Gastroesophageal sphincter (tissue), 3 donors: ENCODE results near the gene PUDP.

Experiments used
- EP300 ChIP-seq: sonication (generic); formaldehyde crosslinking; IDR thresholded peaks from one replicate; pipeline ENCODE4 v1.6.1; 2017; ENCODE audit warnings: antibody characterized with exemption, mild to moderate bottlenecking
- POLR2A ChIP-seq, 2 donors: fragments of 450-650 bp; IDR thresholded peaks; one replicate each; pipeline ENCODE4 v1.6.1; 2017; ENCODE audit warnings: antibody characterized with exemption in 2 of 2, mild to moderate bottlenecking in 2 of 2, moderate library complexity in 1 of 2
- POLR2AphosphoS5 ChIP-seq: sonication (generic); formaldehyde crosslinking; IDR thresholded peaks from one replicate; pipeline ENCODE4 v1.6.1; 2017; ENCODE audit warnings: antibody characterized with exemption
- TF ChIP-seq, protein P1 (sequence below), 4 experiments: fragments of 200-600 bp in 2 of 4; fragments of 450-650 bp in 2 of 4; sonication (generic) in 1 of 4; IDR thresholded peaks; one replicate each; pipeline ENCODE4 v1.5.1; 2017 to 2019; ENCODE audit warnings: antibody characterized with exemption in 4 of 4, mild to moderate bottlenecking in 2 of 4, moderate library complexity in 2 of 4

GRCh38 chrX:7147413-7147977, 458 bp downstream of the PUDP start, which contains the start of gene STS:
- TF ChIP-seq POLR2A (IDR thresholded peaks at IDR 0.05) (peak in 1 of 2 donors; percentile 43), EP300 (no peak), POLR2AphosphoS5 (no peak)
- TF ChIP-seq, protein P1, sequence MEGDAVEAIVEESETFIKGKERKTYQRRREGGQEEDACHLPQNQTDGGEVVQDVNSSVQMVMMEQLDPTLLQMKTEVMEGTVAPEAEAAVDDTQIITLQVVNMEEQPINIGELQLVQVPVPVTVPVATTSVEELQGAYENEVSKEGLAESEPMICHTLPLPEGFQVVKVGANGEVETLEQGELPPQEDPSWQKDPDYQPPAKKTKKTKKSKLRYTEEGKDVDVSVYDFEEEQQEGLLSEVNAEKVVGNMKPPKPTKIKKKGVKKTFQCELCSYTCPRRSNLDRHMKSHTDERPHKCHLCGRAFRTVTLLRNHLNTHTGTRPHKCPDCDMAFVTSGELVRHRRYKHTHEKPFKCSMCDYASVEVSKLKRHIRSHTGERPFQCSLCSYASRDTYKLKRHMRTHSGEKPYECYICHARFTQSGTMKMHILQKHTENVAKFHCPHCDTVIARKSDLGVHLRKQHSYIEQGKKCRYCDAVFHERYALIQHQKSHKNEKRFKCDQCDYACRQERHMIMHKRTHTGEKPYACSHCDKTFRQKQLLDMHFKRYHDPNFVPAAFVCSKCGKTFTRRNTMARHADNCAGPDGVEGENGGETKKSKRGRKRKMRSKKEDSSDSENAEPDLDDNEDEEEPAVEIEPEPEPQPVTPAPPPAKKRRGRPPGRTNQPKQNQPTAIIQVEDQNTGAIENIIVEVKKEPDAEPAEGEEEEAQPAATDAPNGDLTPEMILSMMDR (IDR thresholded peaks at IDR 0.05), result no peak
